Measurements from ENCODE around the gene TNRC6A. TPM values are rescaled to one million over a fixed set of nuclear protein-coding genes. Genes with fewer than 3 reads are reported as not detected.

TNRC6A gene
- total and polyA plus RNA-seq, 2 experiments from 2014 or later: 93.1 to 124 TPM

GRCh38 chr16:24713379-24713778 is 16.1 kb upstream of the TNRC6A start (continued):
- TF ChIP-seq ZNF331 (CRISPR knock-in tag; IDR thresholded peaks at IDR 0.05; ENCODE audit: low read depth) (no peak), CREB1 (CRISPR knock-in tag; IDR thresholded peaks at IDR 0.05; ENCODE audit: low read depth) (no peak)

- ATAC-seq: no peak
These were observed 12.0 kb upstream of the TNRC6A start for GRCh38 chr16:24717411-24717810.

GRCh38 chr16:24718967-24719521 is 10.4 kb upstream of the TNRC6A start:
- Mint-ChIP-seq H3K4me3 (no peak overlapping the region), H3K27ac (no peak overlapping the region), H3K36me3 (ENCODE audit: low read depth) (no peaks in the 10 kb centered on the region), H3K4me1 (no peaks in the 10 kb centered on the region), H3K27me3 (ENCODE audit: insufficient read depth, low read depth, poor library complexity) (peaks cover 2% of the 10 kb centered on the region), H3K9me3 (peaks cover 7% of the 10 kb centered on the region)
- ATAC-seq (no peak), DNase-seq (ENCODE audit: low spot score) (no peak)
- no peaks in the 10 kb centered on the region for H3K36me3 ChIP-seq (ENCODE audit: insufficient read depth)
- TF ChIP-seq EZH2phosphoT487 (IDR thresholded peaks at IDR 0.05; ENCODE audit: unreplicated experiment): no peak
- TF ChIP-seq POLR2AphosphoS5 (IDR thresholded peaks at IDR 0.05; ENCODE audit: low read depth): no peak
- TF ChIP-seq NANOG (IDR thresholded peaks at IDR 0.05; ENCODE audit: borderline replicate concordance): no peak
- no peak for TF ChIP-seq ETS1 (IDR thresholded peaks at IDR 0.05)
- TF ChIP-seq REST (IDR thresholded peaks at IDR 0.05; ENCODE audit: unreplicated experiment): no peak
- no peaks in the 10 kb centered on the region for H4K20me1 ChIP-seq (replicated peaks; ENCODE audit: insufficient read depth)
- no peaks in the 10 kb centered on the region for H3K9me2 ChIP-seq (ENCODE audit: insufficient read depth)
- no peak overlapping the region for H3K4me3 ChIP-seq
- H3F3A ChIP-seq (replicated peaks; ENCODE audit: low read depth): no peaks in the 10 kb centered on the region
- no peak overlapping the region for H3K27ac ChIP-seq (ENCODE audit: low read depth)
- H3K4me2 ChIP-seq: no peak overlapping the region
- H3K79me2 ChIP-seq (replicated peaks; ENCODE audit: insufficient read depth): no peaks in the 10 kb centered on the region
- H3K27me3 ChIP-seq (ENCODE audit: insufficient read depth): no peaks in the 10 kb centered on the region
- H2AFZ ChIP-seq: no peak overlapping the region
- H3K4me1 ChIP-seq (ENCODE audit: insufficient read depth): no peaks in the 10 kb centered on the region

More at GRCh38 chr16:24717411-24717810, 12.0 kb upstream of the TNRC6A start:
- Histone ChIP-seq H2AFZ (no peak overlapping the region), H3K27ac (ENCODE audit: low read depth) (no peak overlapping the region), H3F3A (replicated peaks; ENCODE audit: low read depth) (no peaks in the 10 kb centered on the region), H3K4me1 (ENCODE audit: insufficient read depth) (no peaks in the 10 kb centered on the region), H3K27me3 (ENCODE audit: insufficient read depth) (no peaks in the 10 kb centered on the region), H3K36me3 (ENCODE audit: insufficient read depth) (no peaks in the 10 kb centered on the region), H3K4me2 (no peak overlapping the region), H3K79me2 (replicated peaks; ENCODE audit: insufficient read depth) (no peaks in the 10 kb centered on the region), H4K20me1 (replicated peaks; ENCODE audit: insufficient read depth) (no peaks in the 10 kb centered on the region), H3K9me2 (ENCODE audit: insufficient read depth) (no peaks in the 10 kb centered on the region), H3K4me3 (no peak overlapping the region)
- Mint-ChIP-seq H3K4me1 (no peaks in the 10 kb centered on the region), H3K9me3 (peaks cover 19% of the 10 kb centered on the region), H3K36me3 (ENCODE audit: low read depth) (no peaks in the 10 kb centered on the region), H3K27me3 (ENCODE audit: insufficient read depth, low read depth, poor library complexity) (peaks cover 4% of the 10 kb centered on the region), H3K4me3 (no peak overlapping the region), H3K27ac (no peak overlapping the region)
- no peak for TF ChIP-seq STAT1 (IDR thresholded peaks at IDR 0.05; ENCODE audit: unreplicated experiment)
- no peak for TF ChIP-seq ZNF114 (CRISPR knock-in tag; IDR thresholded peaks at IDR 0.05)
- TF ChIP-seq CTCF (conservative IDR thresholded peaks at IDR 0.05; ENCODE audit: low read depth in 2 of 2): no peak
- no peak for DNase-seq (ENCODE audit: low spot score)
